H9 (cell line): ENCODE data around the gene ARNT2. TPM values are rescaled to one million over a fixed set of nuclear protein-coding genes. Genes with fewer than 3 reads are reported as not detected.

Experiments
- DNase-seq: peaks from one replicate; pipeline ENCODE4 v3.0.0-alpha.2; 2017
- H2AFZ ChIP-seq: one replicate; pipeline ENCODE4 v1.6.1; 2013; ENCODE audit warnings: mild to moderate bottlenecking, low read length, control low read depth, moderate library complexity
- H2AK5ac ChIP-seq: 2 replicates; pipeline ENCODE4 v1.6.1; 2013; ENCODE audit warnings: low read length, control low read depth, mixed read lengths; ENCODE audit not compliant: insufficient read length
- H2BK120ac ChIP-seq: one replicate; pipeline ENCODE4 v1.6.1; 2013; ENCODE audit warnings: low read depth, mild to moderate bottlenecking, low read length, control low read depth, inconsistent platforms; ENCODE audit not compliant: poor library complexity, severe bottlenecking
- H2BK12ac ChIP-seq: 2 replicates; pipeline ENCODE4 v1.6.1; 2013; ENCODE audit warnings: low read length, control low read depth, mixed read lengths, low read depth; ENCODE audit not compliant: insufficient read length
- H2BK15ac ChIP-seq: 2 replicates; pipeline ENCODE4 v1.6.1; 2013; ENCODE audit warnings: low read depth, low read length, control low read depth
- H2BK20ac ChIP-seq: one replicate; pipeline ENCODE4 v1.6.1; 2013; ENCODE audit warnings: low read depth, mild to moderate bottlenecking, low read length, control low read depth, inconsistent platforms; ENCODE audit not compliant: poor library complexity, severe bottlenecking
- H2BK5ac ChIP-seq: 2 replicates; pipeline ENCODE4 v1.6.1; 2013; ENCODE audit warnings: low read length, control low read depth, mixed read lengths; ENCODE audit not compliant: insufficient read length
- H3K14ac ChIP-seq: 2 replicates; pipeline ENCODE4 v1.6.1; 2013; ENCODE audit warnings: low read length, control low read depth; ENCODE audit not compliant: insufficient read depth
- H3K18ac ChIP-seq: 2 replicates; pipeline ENCODE4 v1.6.1; 2013; ENCODE audit warnings: low read depth, mild to moderate bottlenecking, mixed read lengths, low read length, control low read depth; ENCODE audit not compliant: insufficient read length
- H3K23ac ChIP-seq: 2 replicates; pipeline ENCODE4 v1.6.1; 2013; ENCODE audit warnings: low read length, control low read depth, mixed read lengths, low read depth; ENCODE audit not compliant: insufficient read length
- H3K23me2 ChIP-seq: 2 replicates; pipeline ENCODE4 v1.6.1; 2013; ENCODE audit warnings: low read depth, mild to moderate bottlenecking, mixed read lengths, low read length, control low read depth; ENCODE audit not compliant: insufficient read length, poor library complexity, severe bottlenecking
- H3K27ac ChIP-seq: 2 replicates; pipeline ENCODE4 v1.5.1; 2013; ENCODE audit warnings: low read length, control low read depth, mixed read lengths, low read depth; ENCODE audit not compliant: insufficient read length
- H3K27me3 ChIP-seq: 2 replicates; pipeline ENCODE4 v1.6.1; 2013; ENCODE audit warnings: low read length, control low read depth, inconsistent platforms; ENCODE audit not compliant: insufficient read depth
- H3K4ac ChIP-seq: 2 replicates; pipeline ENCODE4 v1.6.1; 2013; ENCODE audit warnings: low read depth, mild to moderate bottlenecking, control low read depth, inconsistent platforms, low read length, moderate library complexity
- H3K4me1 ChIP-seq: 2 replicates; pipeline ENCODE4 v1.6.1; 2013; ENCODE audit warnings: low read length, control low read depth, inconsistent platforms; ENCODE audit not compliant: insufficient read depth
- H3K4me2 ChIP-seq: 2 replicates; pipeline ENCODE4 v1.6.1; 2013; ENCODE audit warnings: low read length, control low read depth, mixed read lengths; ENCODE audit not compliant: insufficient read length, insufficient read depth
- H3K56ac ChIP-seq: 2 replicates; pipeline ENCODE4 v1.6.1; 2013; ENCODE audit warnings: low read depth, mild to moderate bottlenecking, mixed read lengths, low read length, control low read depth; ENCODE audit not compliant: insufficient read length
- H3K79me1 ChIP-seq: 2 replicates; pipeline ENCODE4 v1.6.1; 2013; ENCODE audit warnings: low read depth, mild to moderate bottlenecking, moderate library complexity, low read length, control low read depth, inconsistent platforms; ENCODE audit not compliant: insufficient read depth, poor library complexity, severe bottlenecking
- H3K79me2 ChIP-seq: 2 replicates; pipeline ENCODE4 v1.6.1; 2013; ENCODE audit warnings: low read length, control low read depth, inconsistent platforms; ENCODE audit not compliant: insufficient read depth
- H3K9ac ChIP-seq: 2 replicates; pipeline ENCODE4 v1.6.1; 2013; ENCODE audit warnings: low read length, control low read depth, mixed read lengths; ENCODE audit not compliant: insufficient read length; ENCODE audit errors: extremely low read depth
- H3K9me3 ChIP-seq: one replicate; pipeline ENCODE4 v1.6.1; 2013; ENCODE audit warnings: low read depth, low read length, inconsistent platforms; ENCODE audit not compliant: control insufficient read depth
- H3T11ph ChIP-seq: one replicate; pipeline ENCODE4 v1.6.1; 2013; ENCODE audit warnings: mild to moderate bottlenecking, low read length, control low read depth, inconsistent platforms
- H4K20me1 ChIP-seq: one replicate; pipeline ENCODE4 v1.6.1; 2013; ENCODE audit not compliant: control insufficient read depth, insufficient read length, insufficient read depth
- H4K5ac ChIP-seq: 2 replicates; pipeline ENCODE4 v1.6.1; 2013; ENCODE audit warnings: low read depth, mild to moderate bottlenecking, mixed read lengths, low read length, control low read depth; ENCODE audit not compliant: insufficient read length
- H4K8ac ChIP-seq: replicated peaks from 2 replicates; pipeline ENCODE4 v1.6.1; 2013; ENCODE audit warnings: low read length, control low read depth, mixed read lengths, low read depth; ENCODE audit not compliant: insufficient read length
- H4K91ac ChIP-seq: 2 replicates; pipeline ENCODE4 v1.6.1; 2013; ENCODE audit warnings: low read depth, mild to moderate bottlenecking, moderate library complexity, mixed read lengths, low read length, control low read depth; ENCODE audit not compliant: insufficient read length
- H3K27ac Mint-ChIP-seq, 3 experiments: 2 replicates in 2 of 3; 3 replicates in 1 of 3; pipeline ENCODE4 v1.8.0; 2020 to 2021; ENCODE audit warnings: mixed read lengths in 3 of 3, mild to moderate bottlenecking in 1 of 3, moderate library complexity in 1 of 3
- H3K27me3 Mint-ChIP-seq: 2 replicates; pipeline ENCODE4 v1.8.0; 2021; ENCODE audit warnings: low read depth, mild to moderate bottlenecking, moderate library complexity, mixed read lengths
- H3K36me3 Mint-ChIP-seq, 3 experiments: 2 replicates in 2 of 3; 3 replicates in 1 of 3; pipeline ENCODE4 v1.8.0; 2020 to 2021; ENCODE audit warnings: low read depth in 3 of 3, mixed read lengths in 3 of 3; ENCODE audit not compliant: insufficient read depth in 1 of 3
- H3K4me1 Mint-ChIP-seq, 2 experiments: 2 replicates each; pipeline ENCODE4 v1.8.0; 2020; ENCODE audit warnings: mixed read lengths in 2 of 2
- H3K4me3 Mint-ChIP-seq, 2 experiments: 2 replicates in 1 of 2; 3 replicates in 1 of 2; pipeline ENCODE4 v1.8.0; 2020 to 2021; ENCODE audit warnings: mild to moderate bottlenecking in 2 of 2, mixed read lengths in 2 of 2, moderate library complexity in 1 of 2
- H3K9me3 Mint-ChIP-seq, 2 experiments: 2 replicates in 1 of 2; 3 replicates in 1 of 2; pipeline ENCODE4 v1.8.0; 2020; ENCODE audit warnings: mild to moderate bottlenecking in 2 of 2, mixed read lengths in 2 of 2, moderate library complexity in 1 of 2
- WGBS: extraction: QIAGEN DNeasy Blood & Tissue Kit; methylation state at CpG from one replicate; pipeline ENCODE4 v1.1.7; 2013; ENCODE audit warnings: missing lambda C conversion rate, low lambda C conversion rate, mixed read lengths; ENCODE audit not compliant: insufficient read length; ENCODE audit errors: extremely low coverage; 5-methylcytosine and 5-hydroxymethylcytosine counted together
- total RNA-seq: library from RNA; stranded (reverse); gene quantifications from 2 replicates; pipeline ENCODE4 v1.2.1, GENCODE V29; 2021
- TF ChIP-seq, protein P1 (sequence below): fragments of 200-600 bp; sonication (generic); conservative IDR thresholded peaks from 3 replicates; pipeline ENCODE4 v1.8.0; 2021; ENCODE audit warnings: antibody characterized with exemption, mild to moderate bottlenecking

ARNT2 gene
- total RNA-seq, 1 experiment from 2014 or later, result 10.5 TPM

GRCh38 chr15:80508783-80509182 lies 104.6 kb downstream of the ARNT2 start:
- H3K18ac ChIP-seq, result no peak overlapping the region
- no CpG with 5 or more reads among the region's 4 CpGs for WGBS
- peaks cover 0 to 10% (median 7%) of the 10 kb centered on the region in 3 experiments; a peak in 5 of 7 replicates for H3K36me3 Mint-ChIP-seq
- H3K14ac ChIP-seq, result no peak overlapping the region
- H3T11ph ChIP-seq, result no peak overlapping the region
- H3K4me2 ChIP-seq, result no peak overlapping the region
- no peak overlapping the region for H4K5ac ChIP-seq
- H3K23ac ChIP-seq, result no peak overlapping the region
- no peaks in the 10 kb centered on the region for H3K79me1 ChIP-seq
- H2BK20ac ChIP-seq, result no peak overlapping the region
- TF ChIP-seq, protein P1, sequence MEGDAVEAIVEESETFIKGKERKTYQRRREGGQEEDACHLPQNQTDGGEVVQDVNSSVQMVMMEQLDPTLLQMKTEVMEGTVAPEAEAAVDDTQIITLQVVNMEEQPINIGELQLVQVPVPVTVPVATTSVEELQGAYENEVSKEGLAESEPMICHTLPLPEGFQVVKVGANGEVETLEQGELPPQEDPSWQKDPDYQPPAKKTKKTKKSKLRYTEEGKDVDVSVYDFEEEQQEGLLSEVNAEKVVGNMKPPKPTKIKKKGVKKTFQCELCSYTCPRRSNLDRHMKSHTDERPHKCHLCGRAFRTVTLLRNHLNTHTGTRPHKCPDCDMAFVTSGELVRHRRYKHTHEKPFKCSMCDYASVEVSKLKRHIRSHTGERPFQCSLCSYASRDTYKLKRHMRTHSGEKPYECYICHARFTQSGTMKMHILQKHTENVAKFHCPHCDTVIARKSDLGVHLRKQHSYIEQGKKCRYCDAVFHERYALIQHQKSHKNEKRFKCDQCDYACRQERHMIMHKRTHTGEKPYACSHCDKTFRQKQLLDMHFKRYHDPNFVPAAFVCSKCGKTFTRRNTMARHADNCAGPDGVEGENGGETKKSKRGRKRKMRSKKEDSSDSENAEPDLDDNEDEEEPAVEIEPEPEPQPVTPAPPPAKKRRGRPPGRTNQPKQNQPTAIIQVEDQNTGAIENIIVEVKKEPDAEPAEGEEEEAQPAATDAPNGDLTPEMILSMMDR, result no peak
- no peak for DNase-seq
- no peaks in the 10 kb centered on the region for H3K4me1 ChIP-seq
- no peak overlapping the region for H2AFZ ChIP-seq
- H2AK5ac ChIP-seq, result no peak overlapping the region
- no peaks in the 10 kb centered on the region for H3K23me2 ChIP-seq
- H2BK15ac ChIP-seq, result no peak overlapping the region
- H4K20me1 ChIP-seq, result no peaks in the 10 kb centered on the region
- H2BK120ac ChIP-seq, result no peak overlapping the region
- no peak overlapping the region for H3K9ac ChIP-seq
- no peak overlapping the region for H3K27ac ChIP-seq
- H3K56ac ChIP-seq, result no peak overlapping the region
- H3K4ac ChIP-seq, result no peak overlapping the region
- H3K27ac Mint-ChIP-seq, result no peak overlapping the region
- no peak overlapping the region for H3K4me3 Mint-ChIP-seq
- H2BK5ac ChIP-seq, result no peak overlapping the region
- H4K91ac ChIP-seq, result no peak overlapping the region
- H2BK12ac ChIP-seq, result no peak overlapping the region
- H3K4me1 Mint-ChIP-seq, result no peaks in the 10 kb centered on the region
- no peaks in the 10 kb centered on the region for H3K79me2 ChIP-seq
- H3K27me3 ChIP-seq, result no peaks in the 10 kb centered on the region
- H4K8ac ChIP-seq, result no peak overlapping the region
- no peaks in the 10 kb centered on the region; the same call in 1 of the 2 replicates for H3K27me3 Mint-ChIP-seq
- H3K9me3 ChIP-seq, result no peaks in the 10 kb centered on the region
- H3K9me3 Mint-ChIP-seq, result no peaks in the 10 kb centered on the region; a peak in 1 of 5 replicates
